HG03139 (cell line): ENCODE measurements around the gene GOLGA7B.

Experiments
- ATAC-seq: cut with Tn5 transposase; IDR thresholded peaks from one replicate; pipeline ENCODE4 v1.9.1; 2021; ENCODE audit not compliant: unreplicated experiment

Gene GOLGA7B

DNA sequence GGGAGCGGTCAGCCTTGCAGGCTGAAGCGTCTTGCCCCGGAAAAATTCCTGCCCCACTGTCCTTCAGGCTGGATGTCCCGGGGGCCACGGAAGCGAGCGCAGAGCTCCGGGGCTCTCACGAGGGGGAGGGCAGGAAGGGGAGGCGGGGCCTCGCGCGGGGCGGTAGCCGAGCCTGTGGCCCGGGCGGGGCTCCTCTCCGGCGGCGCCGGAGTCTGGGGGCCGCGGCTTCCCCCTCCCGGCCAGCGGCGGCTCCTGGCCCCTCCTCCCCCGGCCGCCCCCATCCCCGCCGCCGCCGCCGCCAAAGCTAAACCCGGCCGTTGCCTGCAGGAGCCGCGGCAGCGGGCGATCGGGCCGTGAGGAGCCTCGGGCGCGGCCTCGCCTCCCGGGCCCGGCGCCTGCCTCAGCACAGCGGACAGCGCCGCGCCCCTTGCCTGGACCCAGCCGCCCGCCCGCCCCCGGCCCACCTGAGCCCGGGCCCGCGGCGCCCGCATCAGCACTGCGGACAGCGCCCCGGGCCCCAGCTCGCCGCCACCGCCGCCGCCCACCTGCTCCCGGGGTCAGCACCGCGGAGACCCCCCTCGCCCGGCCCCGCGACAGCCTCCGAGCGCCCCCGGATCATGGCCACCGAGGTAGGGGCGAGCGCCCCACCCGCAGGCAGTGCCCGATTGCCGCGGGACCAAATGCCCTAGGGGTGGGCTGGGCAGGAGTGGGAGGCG lies at the start of gene GOLGA7B:
Gene GOLGA7B, plus strand, starts transcription at position 157 of the 716 bp plus-strand sequence. Its CDS starts 461 bp downstream, at position 618.
- no peak for ATAC-seq

DNA sequence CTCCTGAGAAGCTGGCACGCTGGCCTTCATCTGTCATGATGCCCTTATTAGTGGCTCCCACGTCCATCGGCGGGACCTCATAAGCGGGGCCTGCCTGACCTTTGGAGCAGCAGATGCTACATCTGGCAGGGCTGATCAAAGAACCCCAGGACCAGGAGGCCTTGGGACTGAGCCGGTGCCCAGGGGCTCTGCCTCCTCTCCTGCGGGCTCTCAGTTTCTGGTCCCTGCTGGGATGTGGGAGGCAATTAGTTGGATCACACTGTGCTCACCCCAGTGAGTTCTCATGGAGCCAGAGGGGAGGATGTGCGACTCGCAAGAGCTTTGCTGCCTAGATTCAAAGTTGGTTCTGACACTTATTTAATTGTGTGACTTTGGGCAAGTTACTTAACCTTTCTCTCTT lies 49.2 kb upstream of the GOLGA7B start:
- no peak for ATAC-seq

DNA sequence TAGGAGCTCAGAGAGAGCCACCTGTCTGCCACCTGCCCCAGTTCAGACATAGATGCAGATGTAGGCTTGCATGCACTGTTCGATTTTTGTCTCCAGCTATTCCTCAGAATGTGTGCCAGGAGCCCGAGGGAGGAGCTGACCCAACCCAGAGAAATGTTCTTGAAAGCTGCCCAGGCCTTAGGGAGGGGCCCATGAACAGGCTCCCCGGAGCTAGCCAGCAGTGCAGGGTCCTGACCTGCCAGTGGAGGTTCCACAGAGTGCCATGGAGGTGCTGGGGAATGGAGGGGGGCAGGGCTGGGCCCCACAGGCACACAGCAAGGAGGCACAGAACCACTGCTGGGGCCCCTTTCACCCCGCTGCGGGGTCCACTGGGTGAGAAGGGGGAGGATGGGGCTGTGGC lies 48.2 kb upstream of the GOLGA7B start:
- ATAC-seq = no peak

DNA sequence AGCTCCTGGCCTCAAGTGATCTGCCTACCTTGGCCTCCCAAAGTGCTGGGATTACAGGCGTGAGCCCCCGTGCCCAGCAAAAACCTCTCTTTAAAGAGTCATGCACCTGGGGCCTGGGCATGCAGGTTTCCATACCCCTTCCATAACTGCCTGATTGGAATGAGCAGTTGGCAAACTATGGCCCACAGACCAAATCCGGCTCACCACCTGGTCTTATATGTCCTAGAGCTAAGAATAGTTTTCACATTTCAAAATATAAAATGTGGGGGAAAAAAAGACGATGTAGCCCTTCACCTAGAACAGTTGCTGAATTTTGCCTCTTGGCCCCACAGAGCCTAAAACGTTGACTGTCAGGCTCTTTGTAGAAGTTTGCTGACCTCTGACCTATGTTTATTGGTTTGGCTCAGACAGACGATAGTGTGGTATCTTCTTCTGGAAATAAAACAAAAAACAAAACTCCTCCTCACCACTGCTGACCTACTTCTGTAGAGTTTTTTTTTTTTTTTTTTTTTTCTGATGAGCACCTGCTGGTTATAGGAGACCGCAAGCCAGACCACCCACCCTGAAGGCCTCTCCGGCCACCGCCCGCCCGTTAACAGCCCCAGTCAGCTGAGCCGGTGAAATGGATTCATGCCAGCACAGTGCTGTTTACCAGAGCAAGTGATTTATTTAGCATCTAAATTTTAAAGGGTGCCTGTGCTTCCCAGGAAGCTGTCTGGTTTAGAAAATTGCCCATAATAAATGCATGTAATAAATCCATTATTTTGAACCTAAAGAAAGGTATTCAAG lies 44.4 kb upstream of the GOLGA7B start:
- no peak for ATAC-seq

DNA sequence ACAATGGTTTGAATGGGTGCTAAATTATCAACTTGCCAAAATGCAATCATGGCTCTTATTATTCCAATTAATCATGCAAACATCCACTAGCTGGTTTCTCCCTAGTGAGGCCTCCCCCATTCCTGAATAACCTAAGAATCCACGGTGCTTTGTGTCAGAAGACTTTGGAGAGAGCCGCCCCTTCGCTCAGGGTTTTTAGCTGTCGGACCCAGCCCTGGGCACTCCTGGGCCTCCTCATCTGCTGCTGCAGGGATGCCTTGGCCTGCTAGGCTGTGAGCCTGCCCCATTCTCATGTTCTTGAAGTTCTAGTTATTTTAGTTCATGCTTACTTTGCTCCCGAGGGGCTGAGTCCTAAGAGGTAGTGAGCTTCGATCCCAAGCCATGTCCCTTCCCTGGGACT lies 43.7 kb upstream of the GOLGA7B start:
- ATAC-seq = no peak

DNA sequence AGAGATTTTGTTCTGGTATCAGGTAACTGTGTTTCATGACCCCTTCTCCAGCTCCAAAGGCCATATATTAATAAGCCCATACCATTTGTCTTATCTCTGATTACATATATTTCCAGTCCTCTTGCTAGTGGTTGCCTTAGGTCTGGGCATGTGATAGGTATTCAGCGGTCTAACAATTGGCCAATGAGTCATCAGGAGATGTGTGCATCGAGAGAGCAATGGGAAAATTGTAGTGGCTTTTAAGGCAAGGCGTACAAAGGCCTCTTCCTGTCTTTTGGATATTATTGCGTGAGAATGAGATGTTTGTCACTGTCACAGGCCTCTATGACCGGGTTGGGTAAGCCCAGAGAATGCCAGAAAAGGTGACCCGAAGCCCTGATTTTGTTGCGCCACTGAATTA lies 39.2 kb upstream of the GOLGA7B start:
- no peak for ATAC-seq

DNA sequence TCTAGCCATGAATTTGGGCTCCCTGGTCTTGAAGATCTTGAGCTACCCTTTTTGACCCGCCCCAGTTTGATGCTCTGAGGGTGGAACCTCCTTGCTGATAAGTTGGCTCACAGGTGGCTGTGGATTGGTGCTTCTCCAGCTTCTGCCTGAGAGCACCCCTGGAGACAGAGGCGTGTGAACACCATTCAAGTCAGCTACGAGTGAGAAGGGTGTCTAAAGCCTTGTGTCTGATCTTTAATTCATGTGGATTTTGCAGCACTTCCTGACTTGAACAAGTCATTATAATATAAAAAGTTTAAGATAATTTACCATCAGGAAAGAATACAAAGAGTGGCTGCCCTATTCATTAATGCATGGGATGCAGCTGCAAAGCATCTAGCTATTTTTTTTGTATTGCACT lies 37.7 kb upstream of the GOLGA7B start:
- no peak for ATAC-seq

DNA sequence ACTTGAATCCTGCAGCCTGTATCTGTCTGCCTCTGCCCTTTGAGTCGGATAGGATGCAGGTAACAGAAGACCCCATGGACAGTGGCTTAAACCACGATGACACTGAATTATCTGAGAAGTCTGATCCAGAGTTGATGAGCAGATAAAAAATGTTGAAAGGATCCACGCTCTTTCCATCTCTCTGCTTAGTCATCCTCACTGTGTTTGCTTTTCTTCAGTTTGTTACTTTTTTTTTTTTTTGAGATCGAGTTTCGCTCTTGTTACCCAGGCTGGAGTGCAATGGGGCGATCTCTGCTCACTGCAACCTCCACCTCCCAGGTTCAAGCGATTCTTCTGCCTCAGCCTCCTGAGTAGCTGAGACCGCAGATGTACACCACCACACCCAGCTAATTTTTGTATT lies 36.9 kb upstream of the GOLGA7B start:
- no peak for ATAC-seq

DNA sequence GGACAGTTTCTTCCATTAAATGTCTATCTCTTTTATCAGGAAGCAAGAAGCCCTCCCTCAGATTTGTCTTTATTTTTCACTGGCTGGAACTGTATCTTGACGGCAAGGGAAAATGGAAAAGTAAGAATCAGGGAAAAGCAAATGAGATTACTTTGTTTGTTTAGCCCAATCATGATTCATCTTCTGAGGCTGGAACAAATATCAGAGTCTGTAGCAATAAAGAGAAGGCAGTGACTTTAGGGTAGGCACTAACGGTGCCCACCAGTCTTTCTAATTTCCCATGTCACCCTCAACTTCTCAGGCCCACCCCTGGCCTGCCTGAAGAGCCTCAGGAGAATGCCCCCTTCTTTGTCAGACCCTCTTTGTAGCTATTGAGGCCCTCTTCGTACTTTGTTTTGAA lies 36.3 kb upstream of the GOLGA7B start:
- no peak for ATAC-seq

DNA sequence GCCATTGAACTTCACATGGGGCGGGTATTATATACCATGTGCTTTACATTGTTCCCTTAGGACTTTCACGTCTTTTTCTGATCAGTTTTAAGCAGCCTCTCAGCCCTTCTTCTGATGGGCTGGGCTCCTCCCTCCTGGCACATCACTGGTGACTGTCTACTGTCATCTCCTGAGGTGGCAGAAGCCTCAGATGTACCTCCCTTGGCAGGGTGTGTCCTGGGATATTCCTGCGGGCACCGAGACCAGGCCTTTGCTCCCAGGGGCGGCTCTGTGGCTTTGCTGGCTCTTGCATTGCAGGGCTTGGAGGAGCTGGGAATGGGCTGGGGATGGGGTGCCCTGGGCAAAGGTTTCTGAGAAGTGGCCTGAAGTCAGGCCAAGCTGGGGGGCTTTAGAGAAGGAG lies 34.6 kb upstream of the GOLGA7B start:
- no peak for ATAC-seq

DNA sequence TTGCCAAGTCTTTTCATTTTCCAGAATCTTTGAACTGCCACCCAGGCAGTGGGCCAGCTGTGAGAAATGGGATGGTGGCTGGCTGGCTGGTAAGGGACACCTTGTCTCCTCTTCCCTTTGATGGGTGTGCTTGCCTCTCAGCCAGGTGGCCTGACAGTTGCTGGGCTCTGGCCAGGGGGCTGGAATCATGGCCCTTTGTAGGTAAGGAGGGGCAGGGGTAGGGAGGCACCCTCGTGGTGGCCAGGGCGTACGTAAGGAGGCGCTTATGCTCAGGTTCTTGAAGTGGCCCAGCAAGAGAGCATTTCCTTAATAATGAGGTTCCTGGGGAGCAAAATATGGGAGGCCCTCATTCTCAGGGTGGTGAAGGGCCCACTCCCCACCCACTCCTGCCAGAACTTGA lies 33.0 kb upstream of the GOLGA7B start:
- no peak for ATAC-seq

DNA sequence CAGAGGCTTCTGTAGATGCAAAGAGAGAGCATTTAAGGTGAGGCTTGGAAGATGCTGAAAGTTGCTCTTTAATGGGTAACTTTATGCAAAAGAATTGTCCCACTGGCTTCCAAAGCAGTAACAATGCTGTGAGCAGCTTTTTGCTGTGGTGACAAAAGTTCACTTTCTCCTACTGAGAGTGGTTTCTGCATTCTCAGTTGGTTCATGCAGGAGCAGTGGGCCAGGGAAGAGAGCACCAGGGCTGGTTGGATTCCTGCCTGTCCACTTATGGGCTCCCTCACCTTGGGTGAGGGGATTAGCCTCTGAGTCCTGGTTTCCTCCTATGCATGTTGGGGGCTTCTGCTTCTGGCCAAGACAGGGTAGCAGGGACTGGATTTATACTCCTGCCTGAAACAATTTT lies 31.1 kb upstream of the GOLGA7B start:
- no peak for ATAC-seq

DNA sequence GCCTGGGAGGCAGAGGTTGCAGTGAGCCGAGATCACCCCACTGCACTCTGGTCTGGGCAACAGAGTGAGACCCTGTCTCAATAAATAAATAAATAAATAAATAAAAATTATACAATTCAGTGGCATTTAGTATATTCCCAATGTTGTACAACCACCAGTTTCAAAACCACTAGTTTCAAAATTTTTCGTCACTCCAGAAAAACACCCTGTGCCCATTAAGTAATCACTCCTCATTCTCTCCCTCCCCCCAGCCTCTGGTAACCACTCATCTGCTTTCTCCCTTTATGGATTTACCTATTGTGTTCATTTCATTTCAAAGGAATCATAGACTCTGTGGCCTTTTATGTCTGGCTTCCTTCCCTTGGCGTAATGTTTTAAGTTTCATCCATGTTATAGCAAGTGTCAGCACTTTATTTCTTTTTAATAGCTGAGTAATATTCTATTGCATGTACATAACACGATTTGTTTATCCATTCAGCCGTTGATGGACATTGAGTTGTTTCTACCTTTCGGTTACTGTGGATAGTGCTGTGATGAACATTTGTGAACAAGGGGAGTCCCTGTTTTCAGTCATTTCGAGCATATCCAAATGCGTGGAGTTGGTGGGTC lies 29.4 kb upstream of the GOLGA7B start:
- ATAC-seq = no peak

DNA sequence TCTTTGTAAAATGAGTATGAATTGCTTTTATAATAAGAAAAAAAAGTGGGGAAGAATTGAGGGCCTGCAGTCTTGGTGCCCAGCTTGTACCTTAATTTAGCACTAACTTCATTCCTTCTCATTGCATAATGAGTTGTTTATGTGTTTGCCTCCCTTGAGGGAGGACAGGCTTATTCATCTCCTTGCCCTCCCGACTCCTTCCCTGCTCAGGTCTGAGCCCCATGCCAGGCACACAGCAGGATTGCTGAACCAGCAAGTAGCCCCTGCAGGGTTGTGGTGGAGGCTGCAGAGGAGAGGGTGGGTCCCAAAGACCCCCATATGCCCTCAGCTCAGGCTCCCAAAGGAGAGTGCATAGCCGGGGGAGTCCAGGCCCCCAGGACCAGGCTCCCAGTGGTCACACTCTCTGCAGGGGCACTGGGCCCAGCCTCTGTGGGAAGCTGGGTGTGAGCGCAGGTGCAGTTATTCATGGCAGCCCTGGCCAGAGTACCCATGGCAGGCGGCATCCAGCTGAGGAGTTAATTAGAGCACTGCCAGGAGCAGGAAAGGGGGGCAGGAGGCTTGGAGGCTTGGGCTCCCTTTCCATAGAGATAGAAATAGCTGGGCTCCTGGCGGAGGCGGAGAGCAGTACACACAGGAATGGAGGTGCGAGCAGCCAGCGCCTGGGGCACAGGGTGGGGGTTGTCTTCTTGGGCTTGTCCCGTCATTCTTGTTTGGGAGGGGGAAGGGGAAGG lies 28.2 kb upstream of the GOLGA7B start:
- ATAC-seq = no peak

DNA sequence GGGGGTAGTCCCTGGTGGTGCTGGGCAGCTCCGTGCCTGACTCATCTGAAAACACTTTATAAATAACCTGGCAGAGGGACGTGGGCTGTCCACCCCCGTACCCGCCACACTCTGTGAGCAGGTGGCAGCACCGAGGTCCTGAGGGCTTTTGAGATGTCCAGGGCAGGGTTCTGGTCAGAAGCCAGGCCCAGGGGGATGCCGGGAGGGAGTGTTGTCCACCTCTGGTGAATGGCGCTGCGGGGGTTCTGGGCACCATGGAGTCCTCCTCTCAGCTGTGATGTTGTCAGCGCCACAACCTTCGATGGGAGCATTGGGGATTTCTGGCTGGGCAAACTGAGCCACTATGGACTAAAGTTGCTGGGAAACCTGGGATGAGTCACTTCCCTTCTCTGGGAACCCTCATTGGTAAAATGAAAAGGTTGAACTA lies 27.4 kb upstream of the GOLGA7B start:
- ATAC-seq = no peak

DNA sequence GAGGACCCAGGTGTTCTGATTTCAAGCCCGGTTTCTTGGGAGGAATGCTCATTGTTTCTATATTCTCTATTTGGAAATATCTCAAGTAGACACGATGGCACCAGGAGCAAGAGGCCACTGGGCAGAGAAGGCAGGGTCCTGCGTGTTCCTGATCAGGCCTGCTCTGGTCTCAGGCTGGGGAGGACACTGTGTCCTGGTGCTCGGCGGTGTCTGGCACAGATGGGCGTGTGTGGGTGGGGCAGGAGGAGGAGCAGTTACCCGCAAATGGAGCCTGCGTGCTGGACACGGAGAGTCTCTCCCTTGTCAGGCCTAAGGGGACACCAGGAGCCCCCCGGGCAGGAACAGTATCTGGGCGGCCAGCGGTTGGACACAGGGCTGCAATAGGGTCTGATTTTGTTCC lies 25.9 kb upstream of the GOLGA7B start:
- no peak for ATAC-seq

DNA sequence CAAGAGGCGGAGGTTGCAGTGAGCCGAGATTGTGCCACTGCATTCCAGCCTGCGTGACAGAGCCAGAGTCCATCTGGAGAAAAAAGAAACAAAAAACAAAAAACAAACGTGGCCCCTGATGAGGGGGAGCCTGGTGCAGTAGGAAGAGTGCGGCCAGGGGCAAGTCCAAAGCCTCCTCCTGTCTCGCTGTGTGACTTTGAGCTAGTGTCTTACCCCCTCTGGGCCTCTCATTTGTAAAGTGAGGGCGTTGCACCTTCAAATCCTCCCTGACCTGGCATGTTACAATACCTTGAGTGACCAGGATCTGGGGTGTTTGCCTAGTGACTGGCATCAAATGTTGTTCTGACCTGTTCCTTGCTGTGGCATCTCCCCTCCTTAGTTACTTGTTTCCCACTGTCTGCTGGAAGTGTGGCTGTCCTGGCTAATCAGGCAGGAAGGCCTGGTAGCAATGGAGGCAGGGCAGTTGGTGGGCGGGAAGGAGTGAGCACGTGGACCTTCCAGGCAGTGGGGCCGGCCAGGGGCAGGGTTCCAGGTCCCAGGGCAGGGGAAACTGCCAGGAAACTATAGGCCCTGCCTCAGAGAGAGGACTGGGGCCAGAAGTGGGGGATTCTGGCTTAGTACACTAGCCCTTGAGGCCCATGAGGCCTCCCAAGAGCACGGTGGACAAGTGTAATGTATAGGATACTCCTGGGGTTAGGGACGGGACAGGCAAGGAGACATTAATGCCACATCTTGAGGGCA lies 24.5 kb upstream of the GOLGA7B start:
- ATAC-seq = no peak

DNA sequence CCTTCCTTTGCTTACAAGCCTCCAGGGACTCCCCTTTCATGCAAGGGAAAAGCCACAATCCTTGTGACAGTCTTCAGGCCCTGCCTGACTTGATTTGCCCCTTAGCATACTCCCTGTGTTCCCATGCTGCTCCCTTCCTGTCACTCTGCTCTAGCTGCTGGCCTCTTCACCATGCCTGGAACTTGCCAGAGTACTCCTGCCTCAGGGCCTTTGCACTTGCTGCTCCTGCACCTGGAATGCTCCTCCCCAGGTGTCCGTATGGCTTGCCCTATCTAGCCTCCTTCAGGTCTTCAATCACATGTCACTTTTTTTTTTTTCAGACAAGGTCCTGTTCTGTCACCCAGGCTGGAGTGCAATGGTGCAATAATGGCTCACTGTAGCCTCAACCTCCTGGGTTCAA lies 22.8 kb upstream of the GOLGA7B start:
- ATAC-seq = no peak

DNA sequence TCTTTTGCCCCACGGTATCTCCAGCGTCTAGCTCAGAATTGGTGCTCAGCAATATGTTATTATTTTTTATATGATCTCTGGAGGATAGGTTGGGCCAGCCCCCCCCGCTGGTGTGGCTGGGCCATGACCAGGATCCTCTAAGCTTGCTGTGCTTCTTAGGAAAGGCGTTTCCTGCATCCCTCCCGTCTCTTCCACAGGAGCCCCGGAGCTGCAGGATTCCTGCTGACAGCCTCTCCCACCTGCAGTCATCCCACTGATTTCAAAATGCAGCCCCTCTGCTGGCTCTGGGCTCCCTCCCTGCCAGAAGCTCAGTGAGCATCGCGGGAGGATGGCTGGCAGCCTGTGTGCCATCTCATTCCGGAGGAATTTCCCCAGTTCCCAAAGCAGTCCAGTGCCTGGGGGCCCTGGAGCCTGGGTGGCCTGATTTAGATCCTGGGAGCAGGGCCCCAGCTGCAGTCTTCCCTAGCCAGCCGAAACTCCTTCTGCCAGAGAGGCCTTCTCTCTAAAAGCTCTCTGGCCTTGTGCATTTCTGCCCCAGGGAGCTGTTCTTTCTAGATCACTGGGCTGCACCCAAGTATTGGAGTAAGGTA lies 21.8 kb upstream of the GOLGA7B start:
- no peak for ATAC-seq

DNA sequence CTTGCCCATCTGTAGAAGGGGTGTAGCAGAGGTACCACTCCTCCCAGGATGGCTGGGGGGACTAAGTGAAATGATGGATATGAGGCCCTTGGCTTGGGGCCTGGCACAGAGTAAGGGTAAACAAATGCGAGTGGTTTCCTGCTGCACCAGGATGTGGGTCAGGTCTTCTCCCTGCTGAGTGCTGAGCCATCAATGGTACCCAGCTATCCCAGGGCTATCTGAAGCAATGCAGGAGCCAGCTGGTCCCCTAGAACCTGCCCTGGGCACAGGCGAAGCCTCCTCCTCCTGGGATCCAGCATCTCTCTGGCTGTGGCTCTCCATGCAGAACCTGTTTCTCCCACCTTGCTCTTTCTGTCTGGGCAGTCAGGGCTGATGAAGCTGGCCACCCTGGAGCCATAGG lies 20.9 kb upstream of the GOLGA7B start:
- no peak for ATAC-seq
